AG04450 (cell line): ENCODE data around the gene HSBP1L1. TPM values are rescaled to one million over a fixed set of nuclear protein-coding genes. Genes with fewer than 3 reads are reported as not detected.

Source experiments
- CTCF ChIA-PET: fragments of 300-600, 350-600 bp; formaldehyde crosslinking; extraction: SDS; loops from one replicate; lab custom pipeline; 2022; ENCODE audit warnings: antibody characterized with exemption, inconsistent platforms; lab: Charles Lee
- POLR2A ChIA-PET: fragments of 350-600 bp; formaldehyde crosslinking; extraction: SDS; loops from one replicate; lab custom pipeline; 2021; ENCODE audit warnings: antibody characterized with exemption, inconsistent platforms; lab: Yijun Ruan, JAX
- DNase-seq: peaks from one replicate; pipeline ENCODE4 v3.0.0-alpha.2; 2011; ENCODE audit warnings: low read depth, low spot score
- H3K27ac ChIP-seq: one replicate; pipeline ENCODE4 v1.5.1; 2012; ENCODE audit warnings: low read depth, low read length, control low read depth
- H3K27me3 ChIP-seq: one replicate; pipeline ENCODE4 v1.6.0; 2012; ENCODE audit warnings: low read length; ENCODE audit not compliant: control insufficient read depth, insufficient read depth
- H3K4me3 ChIP-seq: 2 replicates; pipeline ENCODE4 v1.5.1; 2011; ENCODE audit warnings: mild to moderate bottlenecking, low read depth, low read length, control low read depth
- H3K9me3 ChIP-seq: 2 replicates; pipeline ENCODE4 v1.5.1; 2012; ENCODE audit warnings: low read length; ENCODE audit not compliant: control insufficient read depth, insufficient read depth
- polyA plus RNA-seq: library from polyadenylated mRNA; depleted of rRNA; stranded (reverse); fragments of >200 nt; gene quantifications from 2 replicates; pipeline ENCODE4 v1.2.3, GENCODE V29; 2011
- TF ChIP-seq, protein P1 (sequence below): IDR thresholded peaks from 2 replicates; pipeline ENCODE4 v1.5.1; 2011; ENCODE audit warnings: low read depth, low read length, control low read depth, inconsistent platforms

Gene HSBP1L1
- polyA plus RNA-seq, 1 experiment: 19.4 TPM

DNA sequence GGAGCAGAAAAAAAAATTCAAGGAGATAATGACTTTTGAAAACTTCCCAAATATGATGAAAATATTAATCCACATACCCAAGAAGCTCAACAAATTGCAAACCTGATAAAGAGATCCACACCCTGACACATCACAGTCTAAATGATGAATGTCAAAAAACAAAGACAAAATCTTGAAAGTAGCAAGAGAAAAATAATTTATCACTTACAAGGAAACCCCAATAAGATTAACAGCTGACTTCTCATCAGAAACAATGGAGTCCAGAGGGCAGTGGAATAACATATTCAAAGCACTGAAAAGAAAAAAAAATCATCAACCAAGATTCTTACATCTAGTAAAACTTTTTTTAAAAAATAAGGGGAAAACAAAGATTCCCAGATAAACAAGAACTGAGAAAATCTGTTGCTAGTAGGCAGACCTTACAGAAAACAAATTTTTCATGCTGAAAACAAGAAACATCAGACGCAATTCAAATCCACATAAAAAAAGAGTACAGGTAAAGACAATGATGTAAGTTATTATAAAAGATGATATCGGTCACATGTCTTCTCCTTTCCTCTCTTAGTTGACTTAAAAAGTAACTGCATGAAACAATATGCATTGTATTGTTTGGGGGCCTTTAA, 34.3 kb upstream of the HSBP1L1 start:
- POLR2A ChIA-PET: no interaction called here
- no peak overlapping the region for H3K27ac ChIP-seq
- no peak overlapping the region for H3K4me3 ChIP-seq
- TF ChIP-seq, protein P1, sequence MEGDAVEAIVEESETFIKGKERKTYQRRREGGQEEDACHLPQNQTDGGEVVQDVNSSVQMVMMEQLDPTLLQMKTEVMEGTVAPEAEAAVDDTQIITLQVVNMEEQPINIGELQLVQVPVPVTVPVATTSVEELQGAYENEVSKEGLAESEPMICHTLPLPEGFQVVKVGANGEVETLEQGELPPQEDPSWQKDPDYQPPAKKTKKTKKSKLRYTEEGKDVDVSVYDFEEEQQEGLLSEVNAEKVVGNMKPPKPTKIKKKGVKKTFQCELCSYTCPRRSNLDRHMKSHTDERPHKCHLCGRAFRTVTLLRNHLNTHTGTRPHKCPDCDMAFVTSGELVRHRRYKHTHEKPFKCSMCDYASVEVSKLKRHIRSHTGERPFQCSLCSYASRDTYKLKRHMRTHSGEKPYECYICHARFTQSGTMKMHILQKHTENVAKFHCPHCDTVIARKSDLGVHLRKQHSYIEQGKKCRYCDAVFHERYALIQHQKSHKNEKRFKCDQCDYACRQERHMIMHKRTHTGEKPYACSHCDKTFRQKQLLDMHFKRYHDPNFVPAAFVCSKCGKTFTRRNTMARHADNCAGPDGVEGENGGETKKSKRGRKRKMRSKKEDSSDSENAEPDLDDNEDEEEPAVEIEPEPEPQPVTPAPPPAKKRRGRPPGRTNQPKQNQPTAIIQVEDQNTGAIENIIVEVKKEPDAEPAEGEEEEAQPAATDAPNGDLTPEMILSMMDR: no peak
- no peaks in the 10 kb centered on the region for H3K27me3 ChIP-seq
- CTCF ChIA-PET: no interaction called here
- no peak for DNase-seq
- H3K9me3 ChIP-seq: peaks cover 33% of the 10 kb centered on the region

DNA sequence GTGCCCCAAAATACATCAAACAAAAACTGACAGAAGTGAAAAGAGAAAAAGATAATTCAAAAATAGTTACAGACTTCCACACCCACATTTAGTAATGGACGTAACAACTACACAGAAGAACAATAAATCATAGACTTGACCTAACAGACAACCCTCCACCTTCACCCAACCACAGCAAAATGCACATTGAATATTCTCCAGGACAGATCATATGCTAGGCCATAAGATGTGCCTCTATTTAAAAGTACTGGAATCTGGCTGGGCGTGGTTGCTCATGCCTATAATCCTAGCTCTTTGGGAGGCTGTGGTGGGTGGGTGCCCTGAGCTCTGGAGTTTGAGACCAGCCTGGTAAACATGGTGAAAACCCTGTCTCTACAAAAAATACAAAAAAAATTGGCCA, 33.0 kb upstream of the HSBP1L1 start:
- no peak overlapping the region for H3K4me3 ChIP-seq
- no peak for DNase-seq
- ChIA-PET CTCF (no interaction called here), POLR2A (no interaction called here)
- TF ChIP-seq, protein P1: no peak
- H3K27ac ChIP-seq: no peak overlapping the region
- H3K9me3 ChIP-seq: peaks cover 43% of the 10 kb centered on the region
- no peaks in the 10 kb centered on the region for H3K27me3 ChIP-seq

DNA sequence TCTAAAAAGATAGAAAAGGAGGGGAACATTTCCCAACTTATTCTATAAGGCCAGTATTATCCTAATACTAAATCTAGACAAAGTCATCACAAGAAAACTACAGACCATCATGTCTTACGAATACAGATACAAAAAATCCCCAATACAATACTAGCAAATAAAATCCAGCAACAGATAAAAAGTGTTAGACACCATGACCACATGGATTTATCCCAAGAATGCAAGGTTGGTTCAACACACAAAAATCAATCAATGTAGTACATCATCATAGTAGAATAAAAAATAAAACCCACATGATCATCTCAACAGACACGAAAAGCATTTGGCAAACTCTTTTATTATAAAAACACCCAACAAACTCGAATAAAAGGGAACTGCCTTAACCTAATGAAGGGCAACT, 31.5 kb upstream of the HSBP1L1 start:
- CTCF ChIA-PET: no interaction called here
- peaks cover 49% of the 10 kb centered on the region for H3K9me3 ChIP-seq
- POLR2A ChIA-PET: no interaction called here
- no peak overlapping the region for H3K27ac ChIP-seq
- no peaks in the 10 kb centered on the region for H3K27me3 ChIP-seq
- TF ChIP-seq, protein P1: no peak
- no peak overlapping the region for H3K4me3 ChIP-seq
- DNase-seq: no peak

DNA sequence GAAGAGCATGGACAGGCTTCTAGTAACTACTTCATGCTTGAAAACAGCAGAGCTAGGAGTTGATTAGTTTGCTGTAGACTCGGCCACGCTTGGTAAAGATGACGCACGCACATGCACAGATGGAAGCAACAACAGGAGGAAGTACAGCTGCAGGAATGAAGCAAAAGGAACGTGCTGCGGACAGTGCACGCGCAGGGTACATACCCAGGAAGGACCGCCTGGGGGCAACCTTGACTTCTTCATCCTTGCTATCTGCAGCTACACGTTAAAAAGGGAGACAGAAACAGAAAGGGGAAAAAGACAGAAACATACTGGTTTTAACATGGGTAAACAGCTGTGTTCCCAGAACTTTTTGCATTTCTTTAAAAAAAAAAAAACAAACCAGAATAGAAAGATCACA, 30.7 kb upstream of the HSBP1L1 start:
- H3K9me3 ChIP-seq: peaks cover 43% of the 10 kb centered on the region
- ChIA-PET POLR2A (no interaction called here), CTCF (no interaction called here)
- DNase-seq: no peak
- H3K4me3 ChIP-seq: no peak overlapping the region
- H3K27ac ChIP-seq: no peak overlapping the region
- H3K27me3 ChIP-seq: no peaks in the 10 kb centered on the region
- TF ChIP-seq, protein P1: no peak

DNA sequence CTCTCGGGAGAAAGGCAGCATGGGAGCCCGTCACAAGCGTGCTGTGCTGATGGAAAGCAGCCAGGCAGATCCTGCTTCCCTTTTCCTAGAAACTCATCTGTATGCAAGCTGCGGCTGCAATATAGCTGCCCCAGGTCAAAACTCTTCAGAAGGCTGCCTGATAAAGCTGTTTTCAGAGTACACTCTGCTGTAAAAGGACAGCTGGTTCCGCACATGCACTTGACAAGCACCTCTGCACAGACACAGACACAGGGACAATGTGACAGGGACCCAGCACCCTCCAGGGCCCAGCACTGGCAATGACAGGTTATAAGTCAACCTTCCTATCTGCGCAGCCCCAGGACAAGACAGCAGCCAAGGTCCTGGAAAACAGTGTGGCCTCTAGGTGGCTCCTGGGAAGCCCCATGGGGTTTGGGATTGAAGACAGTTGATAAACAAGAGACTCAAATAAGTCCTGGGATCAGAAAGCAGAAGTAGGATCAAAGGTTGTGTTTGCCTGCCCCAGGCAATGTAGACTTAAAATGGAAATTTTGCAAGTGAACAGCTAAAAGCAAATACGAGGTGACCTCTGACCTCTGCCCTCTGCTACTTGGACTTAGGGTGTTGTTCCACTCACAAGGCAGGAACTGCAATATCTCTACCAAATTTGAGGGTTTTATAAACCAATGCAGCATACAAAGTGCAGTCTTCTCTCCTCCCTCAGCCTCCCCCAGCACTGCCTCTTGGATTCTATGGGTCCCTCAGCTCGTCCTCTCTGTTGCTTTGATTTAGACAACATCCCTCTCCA, 29.9 kb upstream of the HSBP1L1 start:
- ChIA-PET CTCF (no interaction called here), POLR2A (no interaction called here)
- Histone ChIP-seq H3K9me3 (peaks cover 38% of the 10 kb centered on the region), H3K27me3 (no peaks in the 10 kb centered on the region), H3K4me3 (no peak overlapping the region), H3K27ac (no peak overlapping the region)
- DNase-seq: no peak
- TF ChIP-seq, protein P1: no peak
